GM10847 (cell line): Measurements from ENCODE around the gene TGFA.

Experiments
- POLR2A ChIP-seq: IDR thresholded peaks from 2 replicates; pipeline ENCODE4 v1.6.1; 2011; ENCODE audit not compliant: insufficient read length; ENCODE audit errors: extremely low read depth

The TGFA gene

DNA sequence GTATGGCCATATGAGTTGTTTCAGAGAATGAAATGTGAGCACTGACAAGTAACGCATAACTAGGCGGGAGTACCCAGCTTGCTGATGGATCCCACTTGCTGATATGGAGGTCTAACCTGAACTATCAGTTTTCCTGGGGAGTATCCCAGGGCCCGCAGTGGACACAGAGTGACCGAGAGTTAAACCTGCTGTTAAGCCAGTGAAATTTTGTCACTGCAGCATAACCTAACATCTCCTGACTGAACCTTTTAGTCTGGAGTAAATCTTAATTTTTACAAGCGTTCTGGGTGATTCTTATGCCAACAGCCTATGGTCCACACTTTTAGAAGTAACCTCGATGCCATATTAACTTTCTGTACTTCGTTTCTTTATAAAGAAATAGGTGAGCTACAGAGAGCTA is 54.4 kb downstream of the TGFA start:
- TF ChIP-seq POLR2A, result no peak

DNA sequence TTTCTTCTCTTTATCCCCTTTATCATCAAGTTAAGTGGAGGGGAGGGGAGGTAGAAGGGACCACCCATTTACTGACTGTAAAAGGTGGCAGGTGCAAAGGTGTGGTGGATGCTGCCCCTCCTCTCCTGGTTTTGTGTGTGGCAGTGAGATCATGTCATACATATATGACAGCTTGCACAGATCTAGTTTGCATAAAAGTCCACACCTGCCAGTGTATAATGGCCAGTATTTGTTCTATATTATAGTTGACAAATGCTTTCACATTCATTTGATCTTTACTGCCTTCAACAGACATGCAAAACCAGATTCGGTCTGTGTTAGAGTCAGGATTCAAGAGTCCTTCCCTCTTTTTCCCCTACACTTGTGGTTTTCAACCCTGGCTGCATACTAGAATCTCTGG is 55.1 kb downstream of the TGFA start:
- no peak for TF ChIP-seq POLR2A

GRCh38 chr2:70498054-70498453 is 55.6 kb downstream of the TGFA start:
- TF ChIP-seq POLR2A, result no peak

DNA sequence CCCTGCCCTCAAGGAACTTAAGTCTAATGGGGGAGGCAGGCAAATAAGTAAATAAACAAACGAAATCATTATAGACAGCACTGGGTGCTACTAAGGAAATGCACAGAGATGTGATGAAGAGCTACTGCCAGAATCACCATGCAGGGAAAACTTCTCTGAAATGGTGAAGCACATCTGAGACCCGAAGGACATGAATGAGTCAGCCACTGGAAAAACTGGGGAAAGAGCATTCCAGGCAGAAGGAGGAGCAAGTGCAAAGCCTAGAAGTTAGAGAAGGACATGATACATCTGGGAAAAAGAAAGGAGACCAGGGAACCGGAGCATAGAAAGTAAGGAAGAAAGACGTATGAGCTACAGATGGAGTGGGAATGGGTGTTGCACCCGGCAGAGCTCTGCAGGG is 56.8 kb downstream of the TGFA start:
- no peak for TF ChIP-seq POLR2A

GRCh38 chr2:70494293-70494886 is 59.2 kb downstream of the TGFA start:
- no peak for TF ChIP-seq POLR2A

GRCh38 chr2:70490381-70490780 is 63.2 kb downstream of the TGFA start:
- no peak for TF ChIP-seq POLR2A

DNA sequence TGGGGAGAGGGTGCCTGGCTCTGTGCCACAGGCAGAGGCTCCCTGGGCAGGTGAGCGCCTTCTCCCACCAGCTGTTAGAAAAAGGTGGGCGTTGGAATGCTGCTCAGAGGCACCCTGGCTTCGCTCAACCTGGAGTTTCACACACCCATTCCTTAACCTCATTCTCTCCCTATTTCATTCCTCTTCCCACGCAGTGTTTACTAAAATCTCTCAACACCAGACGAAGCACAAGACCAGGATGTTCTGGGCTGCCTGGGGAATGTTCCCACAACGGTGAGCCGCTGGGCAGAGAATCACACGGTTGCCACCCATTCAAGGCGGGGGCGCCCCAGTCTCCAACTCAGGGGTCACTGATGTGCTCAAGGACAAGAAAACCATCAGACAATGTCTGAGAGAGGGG is 64.5 kb downstream of the TGFA start:
- TF ChIP-seq POLR2A, result no peak

DNA sequence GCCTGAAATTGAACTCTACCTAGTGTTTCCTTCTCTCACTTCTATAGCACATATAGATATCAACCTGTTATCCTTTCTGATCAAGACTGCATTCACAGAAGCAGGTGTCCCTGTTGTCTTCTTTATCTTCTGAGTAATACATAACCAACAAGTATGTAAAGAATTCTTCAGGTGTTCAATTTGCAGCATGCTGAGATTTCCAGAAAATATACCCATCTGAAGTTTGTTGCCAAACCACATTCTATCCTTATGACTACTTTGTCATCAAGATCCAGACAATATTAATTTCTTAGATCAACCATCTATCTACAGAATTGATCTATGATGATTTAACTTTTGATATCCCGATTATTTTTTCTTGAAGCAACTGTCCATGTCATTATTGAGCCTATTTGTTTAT is 69.5 kb downstream of the TGFA start:
- TF ChIP-seq POLR2A, result no peak

- TF ChIP-seq POLR2A, result no peak
Observed at GRCh38 chr2:70482401-70482800, 71.2 kb downstream of the TGFA start.

DNA sequence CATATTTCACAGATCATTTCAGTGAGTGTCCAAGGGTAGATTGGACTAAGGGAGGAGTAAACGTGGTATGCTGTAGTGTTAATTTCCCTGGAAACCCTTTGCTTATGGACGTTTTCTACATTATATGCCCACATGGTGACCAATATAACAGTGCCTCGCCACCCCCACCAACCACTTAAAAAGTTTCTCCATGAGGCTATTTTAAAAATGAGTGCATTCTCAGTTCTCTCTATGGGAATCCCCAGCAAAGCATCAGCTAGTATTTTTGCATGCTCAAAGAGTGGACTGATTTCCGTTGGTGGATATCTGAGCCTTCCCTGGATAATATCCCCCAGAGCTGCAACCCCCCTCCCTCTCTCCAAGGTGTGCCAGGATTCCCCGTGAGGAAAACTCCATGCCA is 73.2 kb downstream of the TGFA start:
- TF ChIP-seq POLR2A, result no peak

GRCh38 chr2:70479816-70480215 is 73.8 kb downstream of the TGFA start:
- TF ChIP-seq POLR2A, result no peak

DNA sequence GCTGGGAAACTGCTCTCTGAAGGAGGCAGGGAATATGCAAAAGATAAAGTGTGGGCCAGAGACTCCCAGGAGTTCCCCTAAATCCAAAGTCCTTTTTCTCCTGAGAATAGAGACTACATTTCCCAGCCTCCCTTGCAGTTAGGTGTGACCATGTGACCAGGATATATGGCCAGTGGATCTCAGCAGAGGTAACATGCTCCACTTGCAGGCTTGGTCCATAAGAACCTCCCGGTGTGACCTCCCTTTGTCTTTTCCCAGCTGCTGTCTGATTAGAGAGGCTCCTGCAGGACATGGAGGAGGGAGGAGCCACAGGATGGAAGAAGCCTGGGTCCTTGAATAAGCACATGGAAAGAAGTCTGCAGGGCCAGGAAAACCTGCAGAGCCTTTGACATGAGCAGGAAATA is 76.2 kb downstream of the TGFA start:
- TF ChIP-seq POLR2A, result no peak

- no peak for TF ChIP-seq POLR2A
Observed at GRCh38 chr2:70475266-70475665, 78.4 kb downstream of the TGFA start.

DNA sequence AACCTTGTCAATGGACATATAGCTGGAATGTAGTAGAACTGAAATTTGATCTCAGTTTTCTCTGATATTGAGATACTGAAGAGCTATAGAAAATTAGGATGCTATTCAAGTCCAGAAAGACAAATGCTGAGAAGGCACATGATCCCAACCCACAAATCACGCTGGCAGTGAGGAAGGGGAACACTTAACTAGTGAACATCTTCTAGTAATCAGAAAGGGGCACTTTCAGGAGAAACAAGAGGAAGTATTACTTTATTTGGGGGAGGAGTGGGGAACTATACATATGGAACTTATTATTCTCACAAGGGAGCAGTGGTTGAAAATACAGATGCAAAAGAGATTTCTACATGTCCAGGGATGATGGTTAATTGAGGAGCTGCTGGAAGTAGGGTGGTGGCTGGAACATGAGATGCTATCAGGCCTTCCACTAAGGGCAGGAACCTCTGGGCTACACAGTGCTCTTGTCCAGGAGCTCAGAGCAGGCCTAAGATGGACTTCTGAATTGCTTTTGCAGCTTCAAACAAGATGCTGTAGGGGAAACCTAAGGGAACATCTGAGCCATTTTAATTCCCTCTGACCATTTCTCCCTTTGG is 79.3 kb downstream of the TGFA start:
- TF ChIP-seq POLR2A, result no peak

DNA sequence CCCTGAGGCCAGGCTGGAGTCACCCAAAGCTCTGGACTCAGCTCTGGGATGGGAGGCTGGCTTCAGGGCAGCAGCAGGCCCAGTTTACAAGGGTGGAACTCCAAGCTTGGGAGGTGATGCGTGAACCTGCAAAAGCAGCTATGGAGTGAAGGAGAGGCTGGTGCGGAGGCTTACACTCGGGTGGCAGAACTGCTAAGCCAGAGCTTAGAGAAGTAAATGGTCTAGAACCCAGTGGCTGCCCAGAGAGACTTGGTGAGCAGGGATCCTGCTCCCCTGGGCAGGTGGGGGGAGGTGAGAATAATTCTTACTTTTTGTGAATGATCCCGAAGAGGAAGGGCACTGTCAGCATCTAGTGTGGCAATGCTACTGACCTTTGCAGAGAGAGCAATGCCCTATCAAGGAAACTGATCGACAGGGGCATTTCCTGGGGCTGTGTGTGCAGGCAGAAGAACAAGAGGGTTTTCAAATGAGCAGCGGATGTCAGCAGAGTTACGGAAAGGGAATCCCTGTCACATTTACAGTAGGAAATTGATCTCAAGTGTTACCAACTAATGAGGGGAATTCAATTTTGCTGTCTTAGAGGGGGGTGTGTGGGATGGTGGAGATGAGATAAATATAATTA is 80.4 kb downstream of the TGFA start:
- TF ChIP-seq POLR2A, result no peak

DNA sequence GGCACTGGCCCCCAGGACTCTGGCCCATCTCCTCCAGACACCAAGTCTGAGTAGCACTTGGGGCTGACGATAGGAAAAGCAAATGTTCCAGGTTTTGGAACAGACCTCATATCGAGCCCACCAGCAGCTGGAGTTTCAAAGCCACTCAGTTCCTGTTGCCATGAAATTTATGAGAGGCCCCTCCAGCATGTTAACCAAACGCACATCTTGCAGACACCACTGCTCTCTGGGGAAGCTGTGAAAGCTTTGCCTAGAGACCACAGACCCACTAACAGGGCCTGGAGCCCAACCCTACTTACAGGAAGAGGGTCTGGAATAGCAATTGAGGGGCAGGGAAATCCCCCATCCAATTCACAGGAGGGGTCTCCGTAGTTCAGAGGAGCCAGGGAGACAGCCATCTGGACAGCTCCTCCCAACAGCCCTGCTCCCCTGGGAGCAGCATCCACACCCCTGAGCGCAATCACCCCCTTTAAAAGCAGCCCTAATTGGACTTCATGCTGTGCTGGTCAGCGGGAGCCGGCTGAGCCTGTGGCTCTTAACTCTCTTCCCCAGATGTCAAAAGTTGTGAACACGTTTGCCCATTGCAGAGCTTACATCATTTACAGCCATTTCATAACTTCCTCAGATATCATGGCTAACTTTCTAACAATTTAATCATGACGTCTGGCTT is 81.3 kb downstream of the TGFA start:
- no peak for TF ChIP-seq POLR2A
